ENCODE data around the gene WBP1. TPM values are rescaled to one million over a fixed set of nuclear protein-coding genes. Genes with fewer than 3 reads are reported as not detected.

Gene WBP1
- total and polyA plus RNA-seq, 10 of the 15 experiments (the other 5 are each of a cell fraction or from before 2014, with no cell fraction given) = 4.2 to 76.8 (median 43.8) TPM

GRCh38 chr2:74502720-74503505, 44.7 kb downstream of the WBP1 start (continued):
- TF ChIP-seq TBL1XR1 (IDR thresholded peaks at IDR 0.05; ENCODE audit: low read depth, low read length) (no peak; the same call in 1 of the 2 replicates), KLF5 (IDR thresholded peaks at IDR 0.05; ENCODE audit: partially characterized antibody) (no peak), BHLHE40 (IDR thresholded peaks at IDR 0.05; ENCODE audit: borderline replicate concordance in 1 of 2, low read depth in 2 of 2, low read length in 1 of 2) (peak; percentile 86 to 94), RELA (IDR thresholded peaks at IDR 0.05; ENCODE audit: borderline replicate concordance, partially characterized antibody) (peak; percentile 6), YY1 (IDR thresholded peaks at IDR 0.05; ENCODE audit: low read depth, low read length) (peak; percentile 10; the same call in 1 of the 2 replicates), ZNF207 (IDR thresholded peaks at IDR 0.05; ENCODE audit: borderline replicate concordance) (no peak), GABPA (IDR thresholded peaks at IDR 0.05; ENCODE audit: low read depth) (no peak), MYB (IDR thresholded peaks at IDR 0.05; ENCODE audit: borderline replicate concordance, low read depth, low read length) (no peak), GATAD2B (conservative IDR thresholded peaks at IDR 0.05; ENCODE audit: low read depth) (no peak; the same call in none of the 2 replicates)
- TF ChIP-seq, protein P1, sequence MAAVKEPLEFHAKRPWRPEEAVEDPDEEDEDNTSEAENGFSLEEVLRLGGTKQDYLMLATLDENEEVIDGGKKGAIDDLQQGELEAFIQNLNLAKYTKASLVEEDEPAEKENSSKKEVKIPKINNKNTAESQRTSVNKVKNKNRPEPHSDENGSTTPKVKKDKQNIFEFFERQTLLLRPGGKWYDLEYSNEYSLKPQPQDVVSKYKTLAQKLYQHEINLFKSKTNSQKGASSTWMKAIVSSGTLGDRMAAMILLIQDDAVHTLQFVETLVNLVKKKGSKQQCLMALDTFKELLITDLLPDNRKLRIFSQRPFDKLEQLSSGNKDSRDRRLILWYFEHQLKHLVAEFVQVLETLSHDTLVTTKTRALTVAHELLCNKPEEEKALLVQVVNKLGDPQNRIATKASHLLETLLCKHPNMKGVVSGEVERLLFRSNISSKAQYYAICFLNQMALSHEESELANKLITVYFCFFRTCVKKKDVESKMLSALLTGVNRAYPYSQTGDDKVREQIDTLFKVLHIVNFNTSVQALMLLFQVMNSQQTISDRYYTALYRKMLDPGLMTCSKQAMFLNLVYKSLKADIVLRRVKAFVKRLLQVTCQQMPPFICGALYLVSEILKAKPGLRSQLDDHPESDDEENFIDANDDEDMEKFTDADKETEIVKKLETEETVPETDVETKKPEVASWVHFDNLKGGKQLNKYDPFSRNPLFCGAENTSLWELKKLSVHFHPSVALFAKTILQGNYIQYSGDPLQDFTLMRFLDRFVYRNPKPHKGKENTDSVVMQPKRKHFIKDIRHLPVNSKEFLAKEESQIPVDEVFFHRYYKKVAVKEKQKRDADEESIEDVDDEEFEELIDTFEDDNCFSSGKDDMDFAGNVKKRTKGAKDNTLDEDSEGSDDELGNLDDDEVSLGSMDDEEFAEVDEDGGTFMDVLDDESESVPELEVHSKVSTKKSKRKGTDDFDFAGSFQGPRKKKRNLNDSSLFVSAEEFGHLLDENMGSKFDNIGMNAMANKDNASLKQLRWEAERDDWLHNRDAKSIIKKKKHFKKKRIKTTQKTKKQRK (IDR thresholded peaks at IDR 0.05; ENCODE audit: low read depth, low read length) = no peak
